Stimulated activated naive CD8-positive, alpha-beta T cell treated with anti-CD3 and anti-CD28 coated beads, Interleukin-15, Interleukin-2, amounts not matched to agents 100 U/mL and 50 U/mL, for 24 hours (primary cell): Measurements from ENCODE around the gene RNASE7.
"Not testable (repeated sequence)": the region's sequence is repeated elsewhere in the genome, so short reads cannot be mapped to it uniquely, and the experiment has no call there.

Experiments
- ATAC-seq: fragments of 150-1000 bp; cut with Tn5 transposase; one replicate; pipeline ENCODE4 v1.10.0; 2021
- DNase-seq: peaks from one replicate; pipeline ENCODE4 v3.0.0; 2021

Gene RNASE7

GRCh38 chr14:21023817-21024584 is 18.2 kb upstream of the RNASE7 start:
- no peak for ATAC-seq

DNA sequence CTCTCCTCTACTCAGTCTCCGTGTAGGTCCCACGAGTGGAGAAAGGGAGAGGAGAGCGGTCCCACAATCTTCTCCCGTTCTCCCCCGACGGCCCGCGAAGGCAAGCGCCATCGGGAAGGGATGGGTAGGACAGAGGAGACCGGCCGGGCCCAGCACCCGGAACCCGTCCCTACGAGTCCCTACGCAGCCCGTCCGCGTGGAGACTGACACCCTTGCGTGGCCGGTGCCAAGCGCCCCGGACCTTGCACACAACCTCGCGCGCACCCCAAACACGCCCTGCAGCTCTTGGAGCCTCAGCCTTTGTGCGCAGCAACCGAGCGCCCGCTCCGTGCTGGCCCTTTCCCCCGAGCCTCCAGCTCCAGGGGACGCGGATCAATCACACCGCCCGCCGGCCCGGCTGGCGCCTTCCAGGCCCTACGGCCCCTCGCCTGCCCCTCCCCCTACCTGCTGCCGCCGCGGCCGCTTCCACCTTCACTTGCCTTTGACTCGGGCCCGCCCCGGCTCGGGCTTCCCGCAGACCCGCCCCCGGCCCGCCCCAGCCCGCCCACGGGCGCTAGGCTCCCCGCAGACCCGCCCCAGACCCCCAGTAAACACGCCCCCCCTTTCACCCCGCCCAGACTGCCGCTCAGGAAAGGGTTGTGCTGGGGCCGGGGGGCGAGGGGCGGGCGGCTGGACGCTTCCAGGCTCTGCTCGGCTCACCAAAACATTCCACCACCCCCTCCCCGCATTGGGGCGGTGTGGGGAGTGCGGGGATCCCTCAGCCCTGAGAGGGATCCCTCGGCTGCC is 17.4 kb upstream of the RNASE7 start, which contains the start of gene NDRG2:
Gene NDRG2, minus strand, starts transcription at position 477 of the 786 bp plus-strand sequence. CDS start 1,746 bp downstream, outside the sequence.
- DNase-seq, result peak; percentile 70
- ATAC-seq, result peak; percentile 62

More at GRCh38 chr14:21023817-21024584, 18.2 kb upstream of the RNASE7 start:
- DNase-seq, result peak; percentile 16

DNA sequence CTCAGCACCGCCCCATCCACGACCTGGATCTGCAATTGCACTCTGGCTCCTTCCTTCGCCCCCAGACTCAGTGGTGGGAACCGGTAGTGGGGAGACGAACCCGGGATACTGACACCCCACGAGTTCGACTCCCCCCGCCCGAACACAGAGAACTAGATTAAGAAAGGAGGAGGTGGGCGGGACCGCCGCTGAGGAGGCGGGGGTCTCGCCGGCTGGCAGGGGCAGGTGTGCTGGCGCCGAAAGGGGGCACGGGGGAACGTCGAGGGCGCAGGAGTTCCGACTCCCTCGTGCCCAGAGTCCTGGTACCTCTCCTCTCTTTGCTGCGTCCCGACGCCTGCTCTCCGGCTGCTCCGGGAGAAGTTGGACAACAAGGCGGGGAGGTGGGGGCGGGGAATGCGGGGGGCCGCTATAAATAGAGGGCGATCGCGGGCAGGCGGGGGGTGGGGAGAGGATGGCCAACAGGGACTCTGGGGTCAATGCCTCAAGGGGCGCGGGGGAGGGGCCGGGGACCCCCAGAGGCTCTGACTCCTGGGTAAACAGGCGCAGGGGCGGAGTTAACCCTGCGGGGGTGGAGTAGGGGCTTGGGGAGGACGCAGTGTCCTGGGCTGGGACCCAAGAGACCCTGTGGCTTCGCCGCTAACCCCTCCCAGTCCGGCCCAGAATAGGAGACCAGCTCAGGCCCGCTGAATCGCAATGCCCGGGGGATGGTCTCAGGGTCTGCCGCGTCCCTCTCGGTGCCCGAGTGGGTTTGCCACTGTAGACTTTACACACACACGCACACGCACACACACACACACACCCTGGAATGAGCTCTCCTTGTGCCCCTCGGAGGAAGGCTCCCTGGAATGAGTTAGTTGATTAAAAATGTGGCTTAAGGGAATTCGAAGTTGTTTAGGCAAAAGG is 16.5 kb upstream of the RNASE7 start:
- ATAC-seq (no peak), DNase-seq (no peak)

DNA sequence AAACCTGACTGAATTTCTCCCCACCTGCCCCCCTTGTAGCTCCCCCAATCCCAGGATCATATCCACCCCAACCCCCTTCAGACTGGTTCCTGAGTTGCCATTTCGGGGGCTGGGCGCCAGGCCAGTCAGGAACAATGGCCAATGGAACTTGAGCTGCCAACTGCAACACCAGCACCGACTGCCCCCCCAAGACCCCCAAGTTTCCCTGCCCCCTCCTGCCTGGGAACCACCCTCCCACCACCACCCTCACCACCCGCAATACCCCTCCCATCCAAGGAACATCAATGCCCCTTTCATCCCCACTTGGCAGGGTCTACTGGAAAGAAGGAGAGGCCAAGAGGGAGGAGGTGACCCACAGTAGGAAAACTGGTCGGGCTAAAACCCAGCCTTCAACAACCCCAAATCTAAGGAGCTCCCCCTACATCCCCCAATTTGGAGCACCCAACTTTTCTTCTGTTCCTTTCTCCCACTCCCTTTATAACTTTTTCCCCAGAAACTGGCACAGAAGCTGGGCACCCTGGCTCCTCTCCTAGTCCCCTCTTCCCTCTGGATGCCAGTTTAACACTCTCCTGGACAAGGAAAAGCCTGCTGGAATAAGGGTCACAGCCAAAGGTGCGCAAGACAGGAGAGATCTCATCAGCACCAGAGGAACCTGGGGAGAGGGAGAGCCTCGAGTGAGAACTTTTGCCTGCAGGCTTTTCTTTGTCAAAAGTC is 15.7 kb upstream of the RNASE7 start:
- DNase-seq (no peak), ATAC-seq (no peak)

DNA sequence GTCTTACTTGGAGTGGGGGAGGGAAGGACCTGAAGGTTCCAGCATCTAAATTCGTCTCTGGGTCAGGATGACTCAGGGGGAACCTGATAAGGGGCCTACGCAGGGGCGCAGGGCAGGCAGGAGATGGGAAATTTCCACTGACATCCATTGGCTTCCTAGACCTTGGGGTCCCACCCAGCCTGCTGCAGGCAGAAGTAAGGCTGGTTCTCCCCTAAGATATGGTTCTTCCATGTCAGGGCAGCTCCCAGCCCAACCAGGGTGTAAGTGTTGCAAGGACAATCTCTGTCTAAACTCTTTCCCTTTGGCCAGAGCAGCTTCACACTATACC is 15.2 kb upstream of the RNASE7 start:
- no peak for ATAC-seq
- DNase-seq, result no peak

GRCh38 chr14:21029917-21030316 is 12.2 kb upstream of the RNASE7 start, which contains the start of gene TPPP2:
Gene TPPP2 (plus strand): TSS chr14:21030217. CDS start chr14:21030582, 365 bp downstream.
- ATAC-seq, result no peak
- DNase-seq, result no peak

DNA sequence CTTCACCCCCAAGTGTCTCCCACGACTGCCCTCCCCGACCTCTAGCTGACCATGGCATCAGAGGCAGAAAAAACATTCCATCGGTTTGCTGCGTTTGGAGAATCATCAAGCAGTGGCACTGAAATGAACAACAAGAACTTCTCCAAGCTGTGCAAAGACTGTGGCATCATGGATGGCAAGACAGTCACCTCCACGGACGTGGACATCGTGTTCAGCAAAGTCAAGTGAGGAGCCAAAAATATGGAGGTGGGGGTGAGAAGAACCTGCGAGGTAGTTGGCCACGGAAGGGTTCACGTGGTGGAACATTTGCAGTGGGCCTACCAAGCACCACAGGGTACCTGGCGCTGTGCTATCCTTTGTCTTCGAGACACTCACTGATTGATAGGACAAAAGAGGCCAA is 11.6 kb upstream of the RNASE7 start:
- DNase-seq, result no peak
- ATAC-seq, result no peak

GRCh38 chr14:21032326-21033132 is 9.6 kb upstream of the RNASE7 start:
- no peak for ATAC-seq

DNA sequence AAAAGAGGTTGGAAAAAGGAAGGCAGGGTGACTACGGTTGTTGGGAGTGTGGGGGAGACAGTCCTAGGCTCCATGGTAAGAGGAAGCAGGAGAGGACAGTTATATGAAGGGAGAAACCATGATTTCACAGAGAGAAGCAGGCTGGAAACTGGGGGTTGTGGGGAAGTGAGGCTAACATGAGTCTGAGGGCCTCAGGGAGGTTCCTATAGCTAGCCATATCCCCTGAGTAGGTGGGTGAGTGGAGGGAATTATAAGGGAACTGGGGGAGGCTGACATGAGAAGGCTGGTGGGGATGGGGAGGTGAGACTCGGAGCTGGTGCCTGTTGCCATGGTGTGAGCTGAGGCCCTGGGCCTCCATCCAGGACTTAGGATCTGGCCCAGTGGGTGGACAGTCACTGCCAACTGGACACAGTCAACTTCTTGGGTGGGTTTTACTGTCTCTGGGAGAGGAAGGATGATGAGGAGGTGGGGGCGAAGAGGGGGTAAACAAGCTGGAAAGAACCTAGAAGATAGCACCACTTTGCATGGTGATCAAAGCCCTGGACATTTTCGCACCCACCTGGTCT is 8.9 kb upstream of the RNASE7 start:
- ATAC-seq (no peak), DNase-seq (no peak)

More at GRCh38 chr14:21032326-21033132, 9.6 kb upstream of the RNASE7 start:
- DNase-seq, result no peak

- DNase-seq (no peak), ATAC-seq (no peak)
Observed at GRCh38 chr14:21034707-21035106, 7.5 kb upstream of the RNASE7 start, which contains the start of gene RNASE13. Gene RNASE13 (minus strand): TSS chr14:21034807. CDS start chr14:21034288, 519 bp downstream.

DNA sequence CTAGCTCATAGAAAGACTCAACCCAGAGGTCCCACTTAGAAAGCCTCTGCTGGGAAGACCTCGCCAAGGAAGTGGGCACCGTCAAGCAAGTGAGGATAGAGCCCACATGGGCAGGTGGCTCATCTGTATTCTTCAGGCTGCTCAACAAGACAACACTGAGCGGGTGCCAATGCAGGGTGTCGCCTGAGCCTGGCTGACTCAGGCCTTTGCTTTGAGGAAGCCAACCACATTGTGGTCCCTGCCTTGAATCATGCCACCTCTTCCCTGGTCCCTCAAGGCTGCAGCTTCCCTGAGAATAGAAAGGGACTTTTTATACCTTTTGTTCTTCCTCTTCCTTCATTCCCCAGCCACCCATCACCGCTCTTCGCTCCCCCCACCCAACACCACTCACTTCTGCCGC is 5.4 kb upstream of the RNASE7 start:
- no peak for ATAC-seq
- DNase-seq, result no peak

DNA sequence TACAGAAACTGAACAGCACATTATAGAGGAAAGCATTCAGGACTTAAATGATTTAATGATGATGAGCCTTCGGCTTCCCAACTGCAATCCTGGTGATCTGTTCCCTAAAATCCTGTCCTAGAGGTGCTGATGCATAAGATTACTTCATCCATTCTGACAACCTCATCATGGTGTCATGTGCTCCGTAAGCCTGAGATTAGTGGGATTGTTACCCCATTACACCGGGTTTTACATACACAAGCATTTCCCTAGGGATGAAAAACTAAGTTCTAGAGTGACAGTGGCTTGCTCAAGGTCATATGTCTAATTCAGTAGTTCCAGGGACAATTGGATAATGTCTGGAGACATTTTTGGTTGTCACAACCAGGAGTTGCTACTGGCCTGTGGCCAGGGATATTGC is 5.0 kb upstream of the RNASE7 start:
- no peak for ATAC-seq

DNA sequence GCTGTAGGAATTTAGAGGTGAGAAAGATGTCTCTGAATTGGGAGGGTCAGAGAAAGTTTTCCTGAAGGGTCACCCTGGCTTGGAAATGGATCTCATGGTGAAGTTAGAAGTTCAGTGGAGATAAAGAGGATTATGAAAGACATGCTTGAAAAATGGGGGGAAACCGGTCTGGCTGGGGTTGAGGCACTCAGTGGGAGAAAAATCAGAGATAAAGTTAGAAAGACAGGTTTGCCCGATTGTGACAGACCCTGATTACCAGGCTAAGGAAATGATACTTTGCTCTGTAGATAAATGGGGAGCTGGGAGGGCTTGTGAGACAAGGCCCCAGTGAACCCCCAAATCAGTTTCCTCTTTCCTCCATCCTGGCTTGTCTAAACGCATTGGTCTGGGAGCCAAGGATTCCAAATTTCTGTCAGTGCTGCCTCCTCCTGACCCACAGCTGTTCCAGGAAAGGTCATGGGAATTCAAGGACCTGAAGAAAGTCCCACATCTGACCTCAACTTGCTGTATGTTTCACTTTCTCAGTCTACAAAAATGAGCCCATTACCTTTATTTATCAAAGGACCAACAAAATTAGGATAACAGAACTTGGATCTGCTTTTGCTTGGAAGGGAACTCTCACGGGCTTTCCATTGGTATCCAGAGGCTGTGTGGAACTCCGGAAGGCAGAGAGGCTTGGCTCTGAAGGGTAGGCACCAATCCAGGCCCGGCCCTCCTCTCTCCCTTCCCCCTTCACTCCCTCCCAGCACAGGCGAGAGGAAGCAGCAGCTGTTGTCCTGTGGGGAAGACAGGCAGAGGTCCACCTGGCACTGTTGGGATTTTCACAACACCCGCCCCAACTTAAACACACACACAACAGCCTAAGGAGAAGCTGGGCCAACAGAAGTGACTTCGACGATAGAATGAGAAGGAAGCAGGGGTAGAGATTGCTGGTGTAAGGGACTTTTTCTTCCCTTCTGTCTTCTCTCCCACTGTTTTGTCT is 3.4 kb upstream of the RNASE7 start:
- no peak for ATAC-seq
- DNase-seq, result no peak

More for the DNA sequence above, 5.0 kb upstream of the RNASE7 start:
- DNase-seq, result no peak

GRCh38 chr14:21039585-21040369 is 2.4 kb upstream of the RNASE7 start:
- ATAC-seq (peak; percentile 67), DNase-seq (no peak)

GRCh38 chr14:21040370-21040925 is 1.7 kb upstream of the RNASE7 start:
- ATAC-seq (no peak), DNase-seq (no peak)

- ATAC-seq, DNase-seq: not testable (repeated sequence)
Observed at GRCh38 chr14:21040941-21041340, 1.2 kb upstream of the RNASE7 start.

GRCh38 chr14:21042918-21043317 is 756 bp downstream of the RNASE7 start:
- no peak for DNase-seq
- no peak for ATAC-seq
